GM12874 (cell line): ENCODE data around the gene EFNA5.

ENCODE experiments used
- CTCF ChIP-seq: IDR thresholded peaks from 2 replicates; pipeline ENCODE4 v1.5.1; 2011; ENCODE audit warnings: low read depth, mild to moderate bottlenecking, control low read depth, low read length, moderate library complexity; ENCODE audit not compliant: insufficient read depth

The EFNA5 gene

GRCh38 chr5:107522456-107522855 lies 148.3 kb downstream of the EFNA5 start:
- no peak for TF ChIP-seq CTCF

GRCh38 chr5:107519900-107520354 lies 150.8 kb downstream of the EFNA5 start:
- TF ChIP-seq CTCF, result no peak

GRCh38 chr5:107518616-107519015 lies 152.1 kb downstream of the EFNA5 start:
- no peak for TF ChIP-seq CTCF

- no peak for TF ChIP-seq CTCF
Measured at GRCh38 chr5:107518190-107518589, 152.5 kb downstream of the EFNA5 start.

GRCh38 chr5:107517185-107518033 lies 153.3 kb downstream of the EFNA5 start:
- no peak for TF ChIP-seq CTCF

- no peak for TF ChIP-seq CTCF
Measured at GRCh38 chr5:107516452-107517184, 154.1 kb downstream of the EFNA5 start.

- no peak for TF ChIP-seq CTCF
Measured at GRCh38 chr5:107515521-107516080, 155.1 kb downstream of the EFNA5 start.
